Astrocyte (in vitro differentiated cells and primary cell): ENCODE data around the gene NAA15. TPM values are rescaled to one million over a fixed set of nuclear protein-coding genes. Genes with fewer than 3 reads are reported as not detected.

ENCODE experiments used
- DNase-seq: peaks from one replicate; pipeline ENCODE4 v3.0.0-alpha.2; 2010; ENCODE audit warnings: low read depth
- FAIRE-seq: peaks from 2 replicates; lab custom pipeline; 2011; peaks lifted over from hg19 to GRCh38; lab: Jason Lieb, UNC
- H2AFZ ChIP-seq: 2 replicates; pipeline ENCODE4 v1.6.0; 2012; ENCODE audit warnings: low read depth, low read length, inconsistent platforms
- H3K27ac ChIP-seq: 2 replicates; pipeline ENCODE4 v1.5.1; 2011; ENCODE audit warnings: low read depth, low read length, inconsistent platforms
- H3K27me3 ChIP-seq: 2 replicates; pipeline ENCODE4 v1.6.0; 2011; ENCODE audit warnings: low read length, inconsistent platforms; ENCODE audit not compliant: insufficient read depth
- H3K36me3 ChIP-seq: 2 replicates; pipeline ENCODE4 v1.5.1; 2011; ENCODE audit warnings: low read length, inconsistent platforms; ENCODE audit not compliant: insufficient read depth
- H3K4me1 ChIP-seq: 2 replicates; pipeline ENCODE4 v1.5.1; 2011; ENCODE audit warnings: low read length, inconsistent platforms; ENCODE audit not compliant: insufficient read depth
- H3K4me2 ChIP-seq: 2 replicates; pipeline ENCODE4 v1.6.0; 2012; ENCODE audit warnings: low read length, inconsistent platforms
- H3K4me3 ChIP-seq: 2 replicates; pipeline ENCODE4 v1.5.1; 2011; ENCODE audit warnings: low read depth, mild to moderate bottlenecking, low read length, inconsistent platforms; ENCODE audit not compliant: insufficient read depth
- H3K79me2 ChIP-seq: 2 replicates; pipeline ENCODE4 v1.6.0; 2012; ENCODE audit warnings: mild to moderate bottlenecking, low read length, inconsistent platforms; ENCODE audit not compliant: insufficient read depth
- H3K9ac ChIP-seq: 2 replicates; pipeline ENCODE4 v1.6.0; 2012; ENCODE audit warnings: mild to moderate bottlenecking, low read length, inconsistent platforms
- H3K9me3 ChIP-seq: 2 replicates; pipeline ENCODE4 v1.5.1; 2012; ENCODE audit warnings: low read depth, mild to moderate bottlenecking, low read length, inconsistent platforms; ENCODE audit not compliant: insufficient read depth
- H4K20me1 ChIP-seq: 2 replicates; pipeline ENCODE4 v1.6.0; 2012; ENCODE audit warnings: low read length, inconsistent platforms; ENCODE audit not compliant: insufficient read depth
- H3K27ac Mint-ChIP-seq: one replicate; pipeline ENCODE4 v1.8.0; 2021; ENCODE audit warnings: mild to moderate bottlenecking, mixed read lengths; ENCODE audit not compliant: unreplicated experiment
- H3K27me3 Mint-ChIP-seq: one replicate; pipeline ENCODE4 v1.8.0; 2021; ENCODE audit warnings: low read depth, mixed read lengths; ENCODE audit not compliant: unreplicated experiment
- H3K36me3 Mint-ChIP-seq: one replicate; pipeline ENCODE4 v1.8.0; 2021; ENCODE audit warnings: low read depth, mixed read lengths; ENCODE audit not compliant: unreplicated experiment
- H3K4me1 Mint-ChIP-seq: one replicate; pipeline ENCODE4 v1.8.0; 2021; ENCODE audit warnings: low read depth, mixed read lengths; ENCODE audit not compliant: unreplicated experiment
- H3K4me3 Mint-ChIP-seq: one replicate; pipeline ENCODE4 v1.8.0; 2021; ENCODE audit warnings: mild to moderate bottlenecking, moderate library complexity, mixed read lengths; ENCODE audit not compliant: unreplicated experiment
- H3K9me3 Mint-ChIP-seq: one replicate; pipeline ENCODE4 v1.8.0; 2021; ENCODE audit warnings: mild to moderate bottlenecking, mixed read lengths; ENCODE audit not compliant: unreplicated experiment
- CTCF ChIP-seq: IDR thresholded peaks from 2 replicates; pipeline ENCODE4 v1.5.1; 2011; ENCODE audit warnings: low read depth, mild to moderate bottlenecking, inconsistent platforms, low read length, moderate library complexity; ENCODE audit not compliant: insufficient read depth
- EZH2 ChIP-seq: IDR thresholded peaks from 2 replicates; pipeline ENCODE4 v1.6.1; 2012; ENCODE audit warnings: mild to moderate bottlenecking, low read length, inconsistent platforms; ENCODE audit not compliant: insufficient read depth
- total RNA-seq: library from RNA; stranded (reverse); gene quantifications from 2 replicates; pipeline ENCODE4 v1.2.1, GENCODE V29; 2021

Gene NAA15
- total RNA-seq, 1 donor from 2014 or later, result 64.5 TPM

- Mint-ChIP-seq H3K9me3 (no peaks in the 10 kb centered on the region), H3K4me3 (no peak overlapping the region), H3K4me1 (peaks cover 10% of the 10 kb centered on the region), H3K36me3 (peaks cover 4% of the 10 kb centered on the region), H3K27me3 (no peaks in the 10 kb centered on the region), H3K27ac (no peak overlapping the region)
- no peak overlapping the region for H3K4me3 ChIP-seq
- H3K79me2 ChIP-seq, result peaks cover 99% of the 10 kb centered on the region
- DNase-seq (no peak), FAIRE-seq (no peak)
- peaks cover 82% of the 10 kb centered on the region for H4K20me1 ChIP-seq
- no peaks in the 10 kb centered on the region for H3K36me3 ChIP-seq
- no peaks in the 10 kb centered on the region for H3K4me1 ChIP-seq
- H3K27me3 ChIP-seq, result no peaks in the 10 kb centered on the region
- no peak overlapping the region for H3K4me2 ChIP-seq
- no peak overlapping the region for H3K9ac ChIP-seq
- H3K9me3 ChIP-seq, result no peaks in the 10 kb centered on the region
- TF ChIP-seq EZH2, result no peak
- TF ChIP-seq CTCF, result no peak
- no peak overlapping the region for H3K27ac ChIP-seq
- no peak overlapping the region for H2AFZ ChIP-seq
Measured at GRCh38 chr4:139324620-139325019, 23.3 kb downstream of the NAA15 start.

GRCh38 chr4:139329665-139330200 lies 28.4 kb downstream of the NAA15 start:
- Mint-ChIP-seq H3K27ac (peak overlapping the region; percentile 47), H3K4me1 (peaks cover 8% of the 10 kb centered on the region), H3K36me3 (peaks cover 2% of the 10 kb centered on the region), H3K4me3 (no peak overlapping the region), H3K9me3 (no peaks in the 10 kb centered on the region), H3K27me3 (no peaks in the 10 kb centered on the region)
- Histone ChIP-seq H3K79me2 (peaks cover 99% of the 10 kb centered on the region), H2AFZ (no peak overlapping the region), H3K27me3 (no peaks in the 10 kb centered on the region), H3K4me2 (no peak overlapping the region), H3K4me1 (no peaks in the 10 kb centered on the region), H3K9me3 (no peaks in the 10 kb centered on the region), H3K4me3 (no peak overlapping the region), H3K9ac (no peak overlapping the region), H4K20me1 (peaks cover 67% of the 10 kb centered on the region), H3K36me3 (peaks cover 6% of the 10 kb centered on the region), H3K27ac (no peak overlapping the region)
- TF ChIP-seq CTCF (no peak), EZH2 (no peak)
- DNase-seq, result no peak
- FAIRE-seq, result no peak

GRCh38 chr4:139330283-139330682 lies 29.0 kb downstream of the NAA15 start:
- Histone ChIP-seq H4K20me1 (peaks cover 62% of the 10 kb centered on the region), H3K9me3 (no peaks in the 10 kb centered on the region), H3K4me2 (no peak overlapping the region), H3K9ac (no peak overlapping the region), H3K4me3 (no peak overlapping the region), H2AFZ (no peak overlapping the region), H3K79me2 (peaks cover 99% of the 10 kb centered on the region), H3K4me1 (no peaks in the 10 kb centered on the region), H3K27me3 (no peaks in the 10 kb centered on the region), H3K36me3 (peaks cover 6% of the 10 kb centered on the region), H3K27ac (no peak overlapping the region)
- Mint-ChIP-seq H3K27ac (no peak overlapping the region), H3K27me3 (no peaks in the 10 kb centered on the region), H3K36me3 (peaks cover 2% of the 10 kb centered on the region), H3K4me1 (peaks cover 8% of the 10 kb centered on the region), H3K9me3 (no peaks in the 10 kb centered on the region), H3K4me3 (no peak overlapping the region)
- DNase-seq (no peak), FAIRE-seq (no peak)
- TF ChIP-seq EZH2 (no peak), CTCF (no peak)
